HG03139 (cell line): ENCODE data around the gene NECAB2.

ENCODE experiments used
- ATAC-seq: cut with Tn5 transposase; IDR thresholded peaks from one replicate; pipeline ENCODE4 v1.9.1; 2021; ENCODE audit not compliant: unreplicated experiment

The NECAB2 gene

DNA sequence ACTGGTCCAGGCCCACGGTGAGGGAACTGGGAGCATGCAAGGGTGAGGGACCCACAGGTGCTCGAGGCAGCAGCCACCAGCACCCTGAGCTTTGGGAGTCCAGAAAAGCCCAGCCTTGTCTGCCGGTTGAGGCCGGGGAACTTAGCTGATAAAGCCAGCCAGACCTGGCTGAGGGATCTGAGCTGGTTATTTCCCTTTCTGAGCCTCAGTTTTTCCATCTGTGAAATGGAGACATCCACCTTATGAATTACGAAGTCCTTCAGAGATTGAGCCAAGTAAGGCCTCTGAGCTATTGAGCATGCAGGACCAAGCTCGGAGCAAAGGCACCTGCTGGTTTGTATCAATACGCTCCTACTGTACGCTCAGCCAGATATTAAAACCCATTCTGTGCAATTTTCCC is 13.8 kb downstream of the NECAB2 start:
- ATAC-seq = no peak

DNA sequence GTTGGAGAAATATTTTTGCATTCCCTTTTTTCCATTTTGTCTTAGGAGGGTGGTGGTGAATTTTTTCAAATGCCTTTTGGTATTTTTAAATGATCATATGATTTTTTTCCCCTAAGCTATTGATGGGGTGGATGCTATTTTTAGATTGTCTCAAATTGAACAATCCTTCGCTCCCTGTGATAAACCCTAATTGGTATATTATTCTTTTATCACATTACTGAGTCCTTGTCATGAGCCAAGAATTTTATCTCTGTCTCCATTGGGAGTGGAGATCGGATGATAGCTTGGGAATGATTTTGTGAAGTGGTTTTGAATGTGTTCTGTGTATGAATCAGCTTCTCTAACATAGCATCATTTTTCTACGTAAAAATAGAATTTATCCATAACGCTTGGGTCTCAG is 15.4 kb downstream of the NECAB2 start:
- no peak for ATAC-seq

DNA sequence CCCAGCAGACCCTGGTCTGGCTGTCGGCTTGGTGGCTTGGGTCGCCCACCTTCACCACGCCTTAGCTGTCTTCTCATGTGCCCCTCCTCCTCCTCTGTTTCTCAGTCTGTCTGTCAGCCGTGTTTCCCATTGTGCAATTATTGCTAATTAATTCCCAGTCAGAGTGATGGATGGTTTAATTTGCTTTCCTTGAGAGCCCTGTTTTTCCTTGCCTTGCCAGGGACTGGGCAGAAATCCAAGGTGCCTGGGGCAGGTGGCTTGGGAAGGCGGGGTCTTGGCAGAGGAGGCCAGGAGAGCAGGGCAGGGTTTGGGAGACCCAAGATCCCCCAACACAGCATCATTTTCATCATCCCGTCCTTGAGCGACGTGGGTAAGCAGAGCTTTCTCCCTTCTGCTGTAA is 21.3 kb downstream of the NECAB2 start:
- no peak for ATAC-seq

DNA sequence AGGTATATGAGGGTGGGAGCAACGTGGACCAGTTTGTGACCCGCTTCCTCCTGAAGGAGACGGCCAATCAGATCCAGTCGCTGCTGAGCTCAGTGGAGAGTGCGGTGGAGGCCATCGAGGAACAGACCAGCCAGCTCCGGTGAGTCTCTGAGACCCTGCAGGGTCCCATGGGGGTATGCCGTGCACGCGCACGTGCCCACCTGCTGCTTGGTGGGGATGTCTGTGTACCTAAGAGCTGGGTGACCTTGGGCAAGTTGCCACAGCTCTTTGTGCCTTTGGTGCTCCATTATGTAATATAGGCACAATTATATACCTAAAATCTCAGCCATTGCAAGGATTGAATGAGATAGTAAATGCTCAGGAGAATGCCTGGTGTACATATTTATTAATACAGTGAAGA is 22.4 kb downstream of the NECAB2 start:
- no peak for ATAC-seq

DNA sequence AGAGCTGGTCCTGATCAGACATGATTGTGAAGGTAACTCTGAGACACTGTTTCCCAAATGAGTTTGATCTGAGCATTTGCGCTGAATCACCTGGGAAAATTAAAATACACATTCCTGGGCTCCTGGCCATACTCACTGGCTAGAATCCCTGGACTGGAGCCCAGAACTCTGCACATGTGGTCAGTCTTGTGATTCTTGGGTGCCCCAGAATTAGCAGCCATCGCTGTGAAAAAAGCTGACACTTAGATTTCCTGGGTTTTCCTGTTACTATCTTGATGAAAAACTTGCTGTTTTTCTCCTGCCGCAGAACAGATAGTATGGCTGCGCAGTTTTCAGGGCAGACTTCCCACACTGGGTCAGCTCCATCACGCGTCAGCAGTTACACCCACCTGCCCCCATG is 24.6 kb downstream of the NECAB2 start:
- ATAC-seq = no peak

DNA sequence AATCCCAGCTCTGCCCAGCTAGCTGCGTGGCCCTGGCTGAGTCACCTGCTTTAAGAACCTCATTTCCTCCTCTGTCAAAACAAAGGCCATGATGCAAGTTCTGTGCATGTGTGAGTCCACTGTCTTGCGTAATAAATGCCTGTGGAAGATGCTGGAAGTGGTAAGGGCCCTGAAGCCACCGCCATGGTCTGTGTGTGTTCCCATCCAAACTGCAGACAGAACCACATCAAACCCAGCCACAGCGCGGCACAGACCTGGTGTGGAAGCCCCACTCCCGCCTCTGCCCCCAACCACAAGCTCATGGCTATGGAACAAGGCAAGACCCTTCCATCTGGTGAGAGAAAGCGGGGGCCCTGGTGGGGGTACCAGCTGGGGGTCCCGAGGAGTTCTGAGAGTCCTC is 26.0 kb downstream of the NECAB2 start:
- ATAC-seq = no peak

DNA sequence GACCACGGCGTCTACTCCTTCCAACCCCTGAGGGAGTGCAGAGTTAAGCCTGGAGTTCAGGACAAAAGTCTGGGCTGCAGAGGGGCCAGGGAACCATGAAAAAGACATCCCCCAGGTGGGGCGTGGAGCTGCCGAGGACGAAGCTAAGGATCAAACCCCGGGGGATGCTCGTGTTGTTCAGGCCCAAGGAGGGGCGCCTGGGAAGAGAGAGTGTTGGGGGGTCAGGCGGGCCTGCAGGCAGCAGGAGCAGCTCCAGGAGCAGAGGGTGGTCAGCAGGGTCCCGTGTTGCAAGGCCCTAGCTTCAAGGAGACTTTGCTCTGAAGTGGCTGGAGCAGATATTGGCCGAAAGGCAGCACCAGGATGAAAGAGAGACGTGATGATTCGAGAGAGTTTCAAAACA is 26.7 kb downstream of the NECAB2 start:
- ATAC-seq = no peak

DNA sequence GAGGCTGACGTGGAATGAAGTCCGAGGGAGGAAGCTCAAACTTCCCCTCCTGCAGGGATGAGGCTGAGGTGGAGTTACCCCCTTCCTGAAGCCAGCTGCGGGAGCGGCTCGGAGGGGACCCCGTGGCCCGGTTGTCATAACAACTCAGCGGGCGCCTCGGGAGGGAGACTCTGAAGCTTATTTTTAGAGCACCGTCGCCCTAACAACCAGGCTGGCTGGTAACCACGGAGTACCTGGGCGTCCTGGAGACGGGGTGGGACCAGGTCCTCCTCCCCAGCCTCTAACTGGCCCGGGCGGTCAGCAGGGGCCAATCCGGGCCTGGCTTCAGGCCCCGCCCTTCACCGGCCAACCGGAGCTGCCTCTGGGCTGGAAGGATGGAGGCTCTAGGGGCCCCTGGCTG is 27.7 kb downstream of the NECAB2 start:
- ATAC-seq = no peak

DNA sequence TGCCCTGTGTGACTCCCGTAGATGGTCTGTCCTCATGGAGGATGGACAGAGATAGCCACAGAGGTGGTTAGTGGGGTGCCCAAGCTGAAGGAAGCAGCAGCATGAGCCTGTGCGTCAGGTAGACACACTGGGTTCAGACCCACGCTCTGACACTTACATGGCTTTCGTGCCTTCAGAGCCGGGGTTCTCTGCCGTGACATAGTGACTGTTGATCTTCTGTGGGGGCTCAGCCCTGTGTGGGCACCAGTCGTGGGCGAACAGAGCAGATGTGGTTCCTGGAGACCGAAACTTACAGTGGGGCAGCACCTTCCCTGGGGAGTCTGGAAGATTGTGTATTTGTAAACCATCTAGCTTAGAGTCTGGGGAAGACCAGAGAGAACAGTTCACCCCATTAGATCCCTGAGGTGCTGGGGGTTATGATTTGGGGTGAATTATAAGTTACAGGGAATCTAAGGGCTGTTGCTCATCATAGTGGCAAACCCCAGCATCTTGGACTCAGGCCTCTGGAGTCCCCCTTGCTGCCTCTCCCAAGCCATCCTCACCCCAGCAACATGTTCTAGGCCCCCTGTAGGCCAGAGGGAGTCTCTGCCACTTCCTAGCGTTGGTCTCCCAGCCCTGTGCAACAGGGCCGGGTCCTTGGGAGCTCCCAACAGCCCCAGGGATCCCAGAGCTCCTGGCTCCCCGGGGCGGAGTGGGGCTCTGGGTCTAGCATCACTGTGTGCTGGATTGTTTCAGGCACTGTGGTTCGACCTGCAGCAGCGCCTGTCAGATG is 28.6 kb downstream of the NECAB2 start:
- no peak for ATAC-seq

DNA sequence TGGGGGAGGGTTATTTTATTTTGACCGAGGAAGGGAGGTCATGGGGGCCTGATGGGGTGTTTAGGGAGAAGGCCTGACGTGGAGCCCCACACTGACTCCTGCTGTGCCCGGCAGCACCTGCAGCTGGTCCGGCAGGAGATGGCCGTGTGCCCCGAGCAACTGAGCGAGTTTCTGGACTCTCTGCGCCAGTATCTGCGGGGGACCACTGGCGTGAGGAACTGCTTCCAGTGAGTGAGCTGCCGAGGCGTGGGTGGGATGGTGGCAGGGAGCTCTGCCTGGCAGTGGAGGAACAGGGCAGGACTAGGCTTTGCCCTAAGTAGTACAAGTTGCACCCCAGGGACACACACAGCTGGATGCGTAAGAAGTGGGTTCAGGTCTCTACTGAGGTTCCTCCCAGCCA is 30.0 kb downstream of the NECAB2 start:
- ATAC-seq = no peak

DNA sequence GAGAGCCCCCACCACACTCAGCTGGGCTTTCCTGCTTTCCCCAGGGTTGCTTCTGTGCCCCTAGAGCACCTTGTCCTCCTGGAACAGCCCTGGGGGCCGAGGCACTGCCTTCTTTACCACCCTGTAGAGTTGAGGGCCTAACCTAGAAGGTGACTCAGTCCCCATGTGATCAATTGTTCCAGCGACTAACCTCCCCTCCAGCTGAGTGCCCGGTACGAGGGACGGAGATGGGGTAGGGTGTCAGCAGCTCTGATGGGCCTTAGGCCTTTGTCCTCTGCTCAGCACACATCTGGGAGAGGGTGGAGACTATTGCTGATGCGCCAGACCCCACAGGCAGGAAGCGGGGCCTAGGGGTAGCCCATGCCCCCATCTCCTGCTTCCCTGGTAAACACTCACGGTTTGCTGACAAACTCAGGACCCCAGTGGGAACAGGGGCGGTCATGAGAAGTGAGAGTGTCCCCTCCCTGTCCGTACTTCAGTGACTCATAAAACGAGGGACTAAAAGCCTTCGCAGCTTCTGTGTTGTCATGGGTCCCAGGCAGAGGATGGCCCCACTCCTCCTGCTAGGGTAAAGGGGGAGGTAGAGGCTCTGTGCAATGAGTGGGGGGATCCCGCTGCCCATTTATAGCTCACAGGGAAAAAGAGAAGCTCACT is 33.1 kb downstream of the NECAB2 start:
- ATAC-seq = no peak

DNA sequence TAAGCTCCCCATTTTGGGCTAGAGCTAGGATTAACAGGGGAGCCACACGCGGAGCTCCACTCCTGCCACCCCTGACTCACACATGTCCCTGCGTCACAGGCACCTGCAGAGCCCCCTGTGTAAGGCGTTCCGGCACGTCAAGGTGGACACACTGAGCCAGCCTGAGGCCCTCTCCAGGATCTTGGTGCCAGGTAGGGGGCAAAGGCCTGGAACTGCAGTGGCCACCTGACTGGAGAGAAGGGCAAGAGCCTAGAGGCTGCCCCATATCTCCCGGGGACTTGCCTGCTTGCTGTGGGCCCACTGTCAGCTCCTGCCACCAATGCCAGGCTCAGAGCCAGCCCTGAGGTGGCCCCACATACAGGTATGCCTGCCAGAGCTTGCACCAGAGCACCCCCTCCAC is 33.7 kb downstream of the NECAB2 start:
- no peak for ATAC-seq

DNA sequence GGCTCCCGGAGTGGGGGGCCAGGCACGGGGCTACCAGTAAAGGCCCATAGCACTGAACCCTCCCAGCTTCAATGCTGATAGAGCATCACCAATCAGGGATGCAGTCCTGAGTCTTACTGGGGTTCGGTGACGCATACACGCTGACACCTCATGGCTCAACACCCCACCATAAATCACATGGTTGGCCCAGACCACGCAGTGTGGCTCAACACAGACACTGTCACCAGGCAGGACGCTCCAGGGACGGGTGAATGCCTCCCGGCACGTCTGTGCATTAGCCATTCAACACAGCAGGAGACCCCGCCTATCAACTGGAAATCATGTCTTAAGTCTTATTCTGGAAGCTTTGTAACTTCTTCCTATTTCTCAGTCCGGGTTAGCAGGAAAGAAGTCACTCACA is 35.0 kb downstream of the NECAB2 start:
- no peak for ATAC-seq

DNA sequence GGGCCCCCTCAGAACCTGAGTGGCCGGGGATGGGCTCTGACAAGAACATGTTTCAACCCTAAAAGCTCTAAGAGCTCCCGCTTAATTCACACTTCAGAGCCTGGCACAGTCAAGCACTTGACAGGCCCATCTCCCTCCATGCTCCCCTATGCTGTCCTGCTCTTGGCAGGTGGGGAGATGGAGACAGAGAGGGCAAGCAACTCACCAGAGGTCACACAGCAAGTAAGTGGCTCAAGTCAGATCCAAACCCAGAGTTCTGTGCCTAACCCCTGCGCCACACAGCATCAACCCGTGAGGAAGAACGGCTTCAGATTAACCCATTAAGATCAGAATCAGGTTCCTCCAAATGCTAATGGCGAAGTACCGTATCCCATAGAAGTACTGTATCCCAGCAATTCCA is 36.4 kb downstream of the NECAB2 start:
- ATAC-seq = no peak

DNA sequence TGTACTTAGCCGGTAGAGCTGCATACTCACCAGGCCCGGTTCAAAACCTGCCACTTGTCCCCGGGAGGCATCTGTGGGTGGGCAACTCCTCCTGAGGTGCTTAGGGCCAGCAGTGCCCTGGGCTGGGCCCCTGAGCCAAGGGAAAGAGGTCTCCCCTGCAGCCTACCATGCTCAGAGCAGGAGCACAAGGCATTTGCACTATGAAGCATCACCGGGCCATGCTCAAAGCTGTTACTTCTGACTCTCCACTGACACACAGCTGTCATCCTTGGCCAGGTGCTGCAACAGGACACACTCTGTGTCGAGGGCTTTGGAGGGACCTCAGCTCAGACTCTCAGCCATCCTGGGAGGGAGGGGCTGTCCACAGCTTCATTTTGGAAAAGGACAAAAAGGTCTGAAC is 37.3 kb downstream of the NECAB2 start:
- no peak for ATAC-seq

DNA sequence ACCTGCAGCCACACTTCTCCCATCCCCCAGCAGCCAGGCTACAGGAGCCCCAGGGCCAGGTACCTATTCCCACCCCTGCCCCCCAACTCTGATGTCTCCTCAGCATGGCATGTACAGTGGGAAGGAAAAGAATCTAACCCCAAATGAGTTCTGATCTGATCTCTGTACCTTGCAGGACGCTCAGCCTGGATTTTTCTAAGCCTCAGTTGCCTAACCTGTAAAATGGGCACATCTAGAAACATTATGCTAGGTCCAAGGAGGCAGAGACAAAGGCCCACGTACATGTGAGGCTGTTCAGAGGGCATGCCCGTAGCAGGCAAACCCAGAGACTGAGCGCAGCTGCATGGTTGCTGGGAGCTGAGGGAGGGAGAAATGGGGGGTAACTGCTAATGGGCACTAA is 39.5 kb downstream of the NECAB2 start:
- no peak for ATAC-seq

DNA sequence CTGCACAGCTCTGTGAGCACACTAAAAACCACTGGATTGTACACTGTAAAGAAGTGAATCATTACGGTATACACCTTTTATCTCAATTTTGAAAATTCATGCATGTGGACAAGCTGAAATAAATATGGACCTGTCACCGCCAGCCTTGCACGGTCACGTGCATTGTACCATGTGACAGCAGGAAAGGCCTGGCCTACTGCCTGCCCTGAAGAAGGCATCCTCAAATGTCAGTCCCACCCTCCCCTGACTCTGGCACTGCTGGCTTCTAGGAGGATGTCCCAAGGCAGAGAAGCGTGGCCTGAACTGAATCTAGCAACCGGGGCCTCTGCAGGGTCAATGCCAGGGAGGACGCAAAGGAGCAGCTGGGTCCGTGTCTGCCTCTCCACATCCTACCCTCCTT is 39.9 kb downstream of the NECAB2 start:
- ATAC-seq = no peak

DNA sequence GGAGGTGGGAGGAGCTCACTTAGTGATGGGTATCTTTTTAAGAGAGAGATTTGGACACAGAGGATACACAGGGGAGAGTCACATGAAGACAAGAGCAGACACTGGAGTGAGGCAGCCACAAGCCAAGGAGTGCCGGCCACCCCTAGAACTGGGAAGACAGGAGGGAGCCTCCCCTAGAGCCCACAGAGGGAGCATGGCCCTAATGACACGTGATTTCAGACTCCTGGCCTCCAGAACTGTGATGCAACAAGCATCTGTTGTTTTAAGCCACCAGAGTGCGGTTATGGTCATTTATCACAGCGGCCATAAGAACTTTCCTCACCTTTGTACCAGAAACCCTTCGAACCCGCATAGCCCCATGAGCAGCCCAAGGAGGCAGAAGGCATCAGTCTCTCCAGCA is 41.2 kb downstream of the NECAB2 start:
- ATAC-seq = no peak

DNA sequence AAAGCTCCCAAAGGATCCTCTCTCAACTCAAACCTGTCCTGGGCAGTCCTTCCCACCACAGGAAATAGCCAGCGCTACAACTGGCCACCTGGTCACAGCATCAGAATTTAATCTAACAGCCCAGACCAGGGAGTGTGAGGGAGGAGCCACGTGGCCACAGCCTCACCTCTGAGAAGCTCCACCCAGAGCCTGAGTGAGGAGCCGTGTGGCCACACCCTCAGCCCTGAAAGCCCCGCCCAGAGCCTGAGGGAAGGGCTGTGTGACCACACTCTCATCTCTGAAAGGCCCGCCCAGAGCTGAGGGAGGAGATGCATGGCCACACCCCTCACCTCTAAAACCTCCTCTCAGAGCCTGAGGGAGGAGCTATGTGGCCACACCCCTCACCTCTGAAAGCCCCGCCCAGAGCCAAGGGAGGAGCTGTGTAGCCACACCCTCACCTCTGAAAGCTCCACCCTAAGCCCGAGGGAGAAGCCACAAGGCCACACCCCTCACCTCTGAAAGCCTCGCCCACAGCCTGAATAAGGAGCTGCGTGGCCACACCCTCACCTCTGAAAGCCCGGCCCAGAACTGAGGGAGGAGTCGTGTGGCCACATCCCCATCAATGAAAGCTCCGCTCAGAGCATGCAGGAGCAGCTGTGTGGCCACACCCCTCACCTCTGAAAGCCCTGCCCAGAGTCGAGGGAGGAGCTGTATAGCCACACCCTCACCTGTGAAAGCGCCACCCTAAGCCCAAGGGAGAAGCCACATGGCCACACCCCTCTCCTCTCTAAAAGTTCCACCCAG is 45.9 kb downstream of the NECAB2 start:
- ATAC-seq = peak; percentile 82

DNA sequence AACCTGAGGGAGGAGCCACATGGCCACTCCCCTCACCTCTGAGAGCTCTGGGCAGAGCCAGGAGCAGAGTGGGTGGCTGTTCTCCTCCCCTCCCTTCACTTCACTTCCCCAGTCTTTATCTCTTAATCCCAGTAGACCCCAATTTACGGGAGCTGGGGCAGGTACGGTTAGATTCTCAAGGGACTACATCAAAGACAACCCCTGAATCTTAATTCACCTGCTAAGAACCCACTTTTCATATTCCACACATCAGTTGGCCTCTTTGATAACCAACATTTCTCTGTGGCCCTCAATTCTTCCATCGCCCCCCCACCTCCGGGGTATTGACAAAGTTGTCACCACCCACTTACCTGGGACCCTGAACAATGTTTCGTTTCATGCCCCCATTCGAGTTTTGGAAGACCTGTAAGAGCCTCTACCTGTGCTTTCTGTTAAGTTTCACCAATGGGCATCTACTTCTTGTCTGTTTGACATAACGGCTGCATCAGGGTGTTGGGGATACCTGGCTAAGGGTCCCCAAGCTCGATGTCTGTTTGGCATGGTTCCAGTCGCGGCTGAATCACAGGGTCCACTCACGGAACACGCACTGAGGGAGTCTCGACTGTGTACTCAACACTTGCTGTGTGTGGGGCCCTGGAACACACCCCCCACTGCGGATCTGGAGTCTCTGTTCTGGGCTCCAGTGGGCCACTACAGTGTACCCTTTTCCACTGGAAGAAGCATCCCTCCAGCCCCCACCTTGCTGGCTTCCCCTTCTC is 46.7 kb downstream of the NECAB2 start:
- ATAC-seq = no peak

DNA sequence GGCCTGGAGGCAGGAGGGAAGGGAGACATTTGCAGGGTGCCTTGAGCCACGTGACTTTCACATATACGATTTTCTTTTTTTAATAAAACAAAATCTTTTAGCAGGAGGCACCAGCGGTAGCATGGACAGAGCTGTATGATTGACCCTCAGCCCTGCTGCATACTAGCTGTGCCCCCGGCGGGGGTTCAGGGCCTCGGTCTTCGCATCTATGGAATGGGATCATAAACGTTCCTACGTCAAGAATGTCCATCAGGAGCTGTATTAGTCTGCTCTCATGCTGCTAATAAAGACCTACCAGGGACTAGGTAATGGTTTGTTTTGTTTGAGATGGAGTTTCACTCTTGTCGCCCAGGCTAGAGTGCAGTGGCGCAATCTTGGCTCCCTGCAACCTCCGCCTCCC is 47.4 kb downstream of the NECAB2 start:
- ATAC-seq = no peak
